Subcutaneous adipose tissue (tissue), 4 donors: ENCODE measurements around the gene NPR2. TPM values are rescaled to one million over a fixed set of nuclear protein-coding genes. Genes with fewer than 3 reads are reported as not detected.

Experiments used
- small RNA-seq: library from RNA; depleted of rRNA; stranded (forward); fragments of <200 nt; gene quantifications from one replicate; pipeline ENCODE3, GENCODE V24; 2016
- total RNA-seq, 4 donors: library from RNA; depleted of rRNA; stranded (reverse); fragments of >200 nt; gene quantifications; one replicate each; pipeline ENCODE4 v1.1.0, GENCODE V29; 2016
- TF ChIP-seq, protein P1 (sequence below): fragments of 450-650 bp; IDR thresholded peaks from one replicate; pipeline ENCODE4 v1.5.1; 2016; ENCODE audit warnings: low read depth, mild to moderate bottlenecking, control low read depth, antibody characterized with exemption, moderate library complexity

Gene NPR2
- total RNA-seq, 4 donors from 2014 or later, result 15.8 to 36.1 (median 24.3) TPM

DNA sequence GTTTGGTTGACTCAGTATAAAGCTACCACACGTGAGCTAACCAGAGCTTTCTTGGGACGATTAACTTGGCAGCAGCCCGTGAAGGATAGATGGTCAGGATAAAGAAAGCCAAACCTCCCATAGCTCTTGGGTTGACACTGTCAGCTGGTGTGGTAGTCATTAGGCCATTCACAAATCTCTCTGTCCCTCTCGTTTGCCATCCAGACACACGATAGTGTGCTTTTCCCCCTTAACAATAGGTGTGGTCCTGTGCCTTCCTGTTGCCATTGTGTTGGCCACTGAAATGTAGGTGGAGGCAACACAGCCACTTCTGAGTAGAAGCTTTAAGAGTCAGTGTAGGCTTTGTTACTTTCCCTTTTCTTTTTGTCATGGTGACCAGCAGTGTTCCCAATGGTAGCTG, 67.1 kb downstream of the NPR2 start:
- TF ChIP-seq, protein P1, sequence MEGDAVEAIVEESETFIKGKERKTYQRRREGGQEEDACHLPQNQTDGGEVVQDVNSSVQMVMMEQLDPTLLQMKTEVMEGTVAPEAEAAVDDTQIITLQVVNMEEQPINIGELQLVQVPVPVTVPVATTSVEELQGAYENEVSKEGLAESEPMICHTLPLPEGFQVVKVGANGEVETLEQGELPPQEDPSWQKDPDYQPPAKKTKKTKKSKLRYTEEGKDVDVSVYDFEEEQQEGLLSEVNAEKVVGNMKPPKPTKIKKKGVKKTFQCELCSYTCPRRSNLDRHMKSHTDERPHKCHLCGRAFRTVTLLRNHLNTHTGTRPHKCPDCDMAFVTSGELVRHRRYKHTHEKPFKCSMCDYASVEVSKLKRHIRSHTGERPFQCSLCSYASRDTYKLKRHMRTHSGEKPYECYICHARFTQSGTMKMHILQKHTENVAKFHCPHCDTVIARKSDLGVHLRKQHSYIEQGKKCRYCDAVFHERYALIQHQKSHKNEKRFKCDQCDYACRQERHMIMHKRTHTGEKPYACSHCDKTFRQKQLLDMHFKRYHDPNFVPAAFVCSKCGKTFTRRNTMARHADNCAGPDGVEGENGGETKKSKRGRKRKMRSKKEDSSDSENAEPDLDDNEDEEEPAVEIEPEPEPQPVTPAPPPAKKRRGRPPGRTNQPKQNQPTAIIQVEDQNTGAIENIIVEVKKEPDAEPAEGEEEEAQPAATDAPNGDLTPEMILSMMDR, result no peak

Small RNA genes within 50 kb of the gene (small RNA-seq; reads per million reads assigned to genes)
- not detected for gene HINT2

Other genes starting within 250 kb of the NPR2 start
- 100 to 1,000 TPM in 1 of 4 donors, 10 to 100 TPM in 3; 32.3 to 132 (median 41.0) TPM for gene TESK1, start 186.3 kb upstream of the NPR2 start, total RNA-seq
- 10 to 100 TPM in 1 of 4 donors, 1 to 10 TPM in 3; 1.1 to 37.6 (median 3.9) TPM for gene CD72, start 173.2 kb upstream of the NPR2 start, total RNA-seq
- 1 to 10 TPM in 3 of 4 donors, under 1 TPM in 1; 0.82 to 6.6 (median 4.2) TPM for gene SIT1, start 140.7 kb upstream of the NPR2 start, total RNA-seq
- over 10,000 TPM in 2 of 4 donors, 1,000 to 10,000 TPM in 2; 5,303 to 20,573 (median 11,936) TPM for gene RMRP, start 133.6 kb upstream of the NPR2 start, total RNA-seq
- 100 to 1,000 TPM in 2 of 4 donors, 10 to 100 TPM in 2; 60.7 to 119 (median 97.2) TPM for gene CCDC107, start 133.3 kb upstream of the NPR2 start, total RNA-seq
- gene ARHGEF39, start 126.4 kb upstream of the NPR2 start, total RNA-seq, result 1 to 10 TPM in 1 of 4 donors, under 1 TPM in 1, not detected in 2; 0.88 to 2.2 TPM
- gene CA9, start 117.7 kb upstream of the NPR2 start, total RNA-seq, result not detected
- gene TPM2, start 101.7 kb upstream of the NPR2 start, total RNA-seq, result 100 to 1,000 TPM in 2 of 4 donors, 10 to 100 TPM in 2; 86.2 to 269 (median 115) TPM
- 100 to 1,000 TPM; 247 to 590 (median 461) TPM for gene TLN1, start 59.4 kb upstream of the NPR2 start, total RNA-seq
- 10 to 100 TPM; 33.6 to 45.4 (median 38.6) TPM for gene CREB3, start 58.9 kb upstream of the NPR2 start, total RNA-seq
- gene GBA2, start 42.4 kb upstream of the NPR2 start, total RNA-seq, result 100 to 1,000 TPM in 1 of 4 donors, 10 to 100 TPM in 3; 33.7 to 107 (median 41.6) TPM
- 10 to 100 TPM; 11.6 to 21.7 (median 13.8) TPM for gene RGP1, start 42.3 kb upstream of the NPR2 start, total RNA-seq
- not detected for gene MSMP, start 37.3 kb upstream of the NPR2 start, total RNA-seq
- gene SPAG8, start 20.7 kb downstream of the NPR2 start, total RNA-seq, result 1 to 10 TPM in 2 of 4 donors, under 1 TPM in 2; 0.33 to 1.8 (median 1.0) TPM
- 10 to 100 TPM; 27.7 to 98.1 (median 40.4) TPM for gene HINT2, start 23.5 kb downstream of the NPR2 start, total RNA-seq
- not detected for gene FAM221B, start 37.1 kb downstream of the NPR2 start, total RNA-seq
- gene TMEM8B, start 37.6 kb downstream of the NPR2 start, total RNA-seq, result 10 to 100 TPM in 1 of 4 donors, 1 to 10 TPM in 3; 4.1 to 10.4 (median 5.4) TPM
- gene OR13J1, start 78.8 kb downstream of the NPR2 start, total RNA-seq, result not detected
- 10 to 100 TPM in 3 of 4 donors, 1 to 10 TPM in 1; 9.5 to 24.4 (median 16.6) TPM for gene HRCT1, start 114.6 kb downstream of the NPR2 start, total RNA-seq
- 10 to 100 TPM in 2 of 4 donors, 1 to 10 TPM in 2; 7.8 to 42.4 (median 12.8) TPM for gene SPAAR, start 117.9 kb downstream of the NPR2 start, total RNA-seq
- gene OR2S2, start 166.6 kb downstream of the NPR2 start, total RNA-seq, result not detected
- gene RECK, start 245.3 kb downstream of the NPR2 start, total RNA-seq, result 10 to 100 TPM; 17.0 to 28.0 (median 21.2) TPM